GM19395 (cell line): ENCODE results near the gene SGIP1.

Experiments used
- ATAC-seq: cut with Tn5 transposase; IDR thresholded peaks from one replicate; pipeline ENCODE4 v1.9.1; 2021; ENCODE audit warnings: mild to moderate bottlenecking, moderate library complexity; ENCODE audit not compliant: unreplicated experiment

Gene SGIP1

DNA sequence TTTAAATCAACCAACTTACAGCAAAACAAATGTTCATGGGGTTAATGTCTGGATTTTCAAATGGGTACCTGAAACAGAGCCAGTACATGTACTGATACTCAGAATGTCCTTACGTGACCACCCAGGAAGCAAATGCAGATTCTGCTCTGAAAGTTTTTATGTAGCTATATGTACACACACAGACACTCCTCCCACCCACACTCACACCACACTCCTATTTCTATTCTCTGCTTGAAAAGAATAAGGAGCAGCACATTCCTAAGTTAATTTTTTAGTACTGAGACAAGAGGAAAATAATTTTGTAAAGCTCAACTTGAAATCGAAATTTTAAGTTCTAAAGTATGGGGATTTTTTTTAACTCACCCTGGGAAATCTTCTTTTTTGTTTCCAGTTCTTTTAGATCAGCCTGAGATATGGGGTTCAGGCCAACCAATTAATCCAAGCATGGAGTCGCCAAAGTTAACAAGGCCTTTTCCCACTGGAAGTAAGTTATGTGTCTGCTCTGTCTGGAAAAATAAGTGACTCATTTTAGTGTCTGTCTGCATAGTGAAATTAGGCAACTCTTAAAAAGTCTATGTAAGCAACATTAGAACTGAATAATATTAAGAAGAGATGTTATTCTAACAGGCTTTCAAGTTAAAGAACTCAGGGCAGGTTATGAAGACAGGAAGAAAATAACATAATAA lies 142.8 kb downstream of the SGIP1 start:
- ATAC-seq, result no peak

DNA sequence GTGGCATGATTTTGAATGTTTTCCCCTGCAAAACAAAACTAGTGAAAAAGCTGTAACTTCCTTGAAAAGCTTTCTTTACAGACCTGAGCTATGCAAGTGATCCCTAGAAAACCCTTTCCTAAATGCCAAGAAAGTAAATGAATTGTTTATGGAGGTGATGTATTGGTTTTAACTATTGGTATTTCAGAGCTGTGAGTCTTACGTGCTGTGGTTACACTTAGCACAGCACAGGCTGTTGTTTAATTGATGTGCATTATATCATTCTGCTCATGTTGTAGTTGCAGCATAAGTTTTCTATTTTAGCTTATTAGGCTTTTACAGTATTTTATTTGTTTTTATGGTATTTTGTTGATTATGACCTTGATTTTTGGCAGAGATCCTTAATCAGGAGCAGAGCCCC lies 144.2 kb downstream of the SGIP1 start:
- ATAC-seq, result no peak

DNA sequence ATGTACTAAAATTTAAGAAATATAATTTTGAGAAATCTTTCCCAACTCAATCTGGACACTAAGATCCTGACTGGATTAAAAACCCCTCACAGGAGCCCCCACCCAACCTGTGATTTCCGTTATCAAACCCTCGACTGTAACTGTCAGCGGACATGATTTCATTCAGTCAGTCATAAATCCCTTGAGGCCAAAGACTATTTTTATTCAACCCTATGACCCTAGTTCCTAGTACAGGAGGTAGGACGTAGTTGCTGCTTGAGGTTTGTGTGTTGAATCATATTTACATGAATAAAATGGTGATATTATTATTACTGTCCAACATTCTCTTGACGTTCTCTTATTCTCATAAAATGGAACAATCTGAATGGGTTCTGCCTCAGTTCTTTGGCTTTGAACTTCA lies 145.2 kb downstream of the SGIP1 start:
- ATAC-seq, result no peak

DNA sequence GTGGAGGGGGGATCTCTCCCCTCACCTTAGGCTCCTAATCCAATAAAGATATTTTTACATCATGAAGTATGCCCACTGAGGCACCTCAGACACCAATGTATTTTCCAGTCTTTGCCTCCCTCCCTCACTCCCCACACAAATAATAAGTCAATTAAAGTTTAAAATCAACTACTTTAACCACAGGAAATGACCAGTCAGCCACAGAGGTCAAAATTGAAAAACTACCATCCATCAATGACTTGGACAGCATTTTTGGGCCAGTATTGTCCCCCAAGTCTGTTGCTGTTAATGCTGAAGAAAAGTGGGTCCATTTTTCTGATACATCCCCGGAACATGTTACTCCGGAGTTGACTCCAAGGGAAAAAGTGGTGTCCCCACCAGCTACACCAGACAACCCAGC lies 147.7 kb downstream of the SGIP1 start:
- ATAC-seq, result no peak

DNA sequence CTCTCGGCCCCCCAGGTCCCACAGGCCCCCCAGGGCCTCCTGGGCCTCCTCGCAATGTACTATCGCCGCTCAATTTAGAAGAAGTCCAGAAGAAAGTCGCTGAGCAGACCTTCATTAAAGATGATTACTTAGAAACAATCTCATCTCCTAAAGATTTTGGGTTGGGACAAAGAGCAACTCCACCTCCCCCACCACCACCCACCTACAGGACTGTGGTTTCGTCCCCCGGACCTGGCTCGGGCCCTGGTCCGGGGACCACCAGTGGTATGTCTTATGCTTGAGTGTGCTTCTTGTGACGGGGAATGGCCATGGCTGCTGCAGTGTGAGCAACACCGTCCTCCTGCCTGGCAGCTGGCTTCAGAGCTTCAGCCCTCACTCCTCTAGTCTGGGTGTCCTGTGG lies 148.2 kb downstream of the SGIP1 start:
- no peak for ATAC-seq

DNA sequence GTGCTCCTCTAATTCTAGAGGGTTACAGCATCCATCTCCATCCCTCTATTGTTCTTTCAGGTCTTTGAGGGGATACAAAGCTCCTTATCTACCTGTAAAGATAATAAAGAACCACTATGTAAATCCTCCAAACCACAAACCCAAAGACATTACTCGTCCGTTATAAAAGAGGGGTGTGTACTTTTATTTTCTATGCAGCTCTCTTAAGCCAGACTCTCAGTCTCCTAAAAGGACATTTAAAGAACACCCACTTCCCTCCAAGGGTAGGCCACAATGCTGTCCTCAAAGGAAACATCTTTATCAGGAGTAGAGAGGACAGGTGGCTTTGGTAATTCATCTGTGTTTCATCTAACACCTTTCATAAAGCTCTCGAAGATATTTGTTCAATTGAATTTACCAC lies 150.4 kb downstream of the SGIP1 start:
- no peak for ATAC-seq

DNA sequence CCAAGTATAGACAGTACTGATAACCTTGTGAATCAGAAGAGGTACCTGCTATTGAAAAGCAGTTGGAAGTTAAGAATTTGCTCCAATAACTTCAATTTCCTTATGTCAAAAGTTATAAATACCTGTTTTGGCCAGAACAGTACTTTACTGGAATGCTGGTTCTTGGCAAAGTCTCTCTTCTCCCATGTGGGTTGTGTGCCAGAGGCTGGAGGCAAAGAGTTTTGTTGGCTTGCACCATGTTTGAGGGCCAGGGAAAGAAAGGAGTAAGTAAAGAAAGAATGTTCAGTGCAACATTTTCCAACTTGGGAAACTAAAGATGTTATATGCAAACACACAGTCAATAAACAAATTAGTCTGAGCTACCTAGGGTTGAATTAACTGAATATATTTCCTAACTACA lies 151.3 kb downstream of the SGIP1 start:
- ATAC-seq, result no peak

DNA sequence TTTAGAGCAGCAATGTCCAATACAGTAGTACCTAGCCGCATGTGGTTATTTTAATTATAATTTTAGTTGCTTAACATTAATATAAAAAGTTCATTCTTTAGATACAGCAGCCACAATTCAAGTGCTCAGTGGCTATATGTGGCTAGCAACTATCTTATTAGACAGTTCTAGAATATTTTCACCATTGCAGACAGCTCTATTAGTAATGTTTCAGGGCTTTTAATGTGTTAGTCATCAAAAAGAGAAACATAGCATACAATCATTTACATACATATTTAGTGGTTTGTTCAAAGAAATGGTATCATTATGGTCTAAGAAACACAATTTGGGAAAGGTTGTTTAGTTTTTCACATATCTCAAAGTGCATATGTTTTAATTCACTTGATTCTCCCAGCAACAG lies 151.7 kb downstream of the SGIP1 start:
- no peak for ATAC-seq

DNA sequence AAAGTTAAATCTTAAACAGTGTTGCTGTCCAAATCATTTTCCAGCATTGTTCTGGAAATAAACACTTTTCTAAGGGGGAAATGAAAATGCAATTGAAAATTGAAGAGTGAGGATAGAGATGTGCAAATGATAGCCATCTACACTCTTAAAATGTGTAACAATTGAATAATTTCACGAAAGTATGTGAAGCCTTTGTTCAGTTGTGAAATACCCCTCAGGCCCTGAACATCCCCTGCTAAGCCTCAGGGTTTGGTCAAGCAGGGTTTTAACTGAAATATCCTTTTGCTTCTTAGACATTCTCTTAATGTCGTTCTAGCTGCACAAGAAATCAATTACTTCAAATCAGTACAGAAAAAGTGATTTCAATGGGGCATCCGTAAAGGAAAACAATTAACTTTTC lies 152.5 kb downstream of the SGIP1 start:
- ATAC-seq, result no peak

DNA sequence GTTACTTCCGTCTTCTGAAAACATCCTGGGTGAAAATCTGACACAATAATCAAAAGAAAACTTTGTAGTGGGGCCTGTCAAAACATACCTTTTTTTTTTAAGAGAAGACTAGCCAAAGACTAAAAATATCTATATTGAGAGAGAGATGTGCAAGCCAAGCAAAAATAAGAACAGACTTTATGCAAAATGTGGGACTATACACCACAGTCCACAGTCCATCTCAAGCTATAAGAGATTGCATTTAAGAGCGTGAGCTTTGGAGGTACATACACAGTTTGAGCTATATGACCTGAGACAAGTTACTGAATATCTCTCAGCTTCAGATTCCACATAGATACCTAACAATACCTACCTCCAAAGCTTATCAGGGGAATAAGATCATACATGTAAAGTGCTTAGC lies 153.4 kb downstream of the SGIP1 start:
- no peak for ATAC-seq

DNA sequence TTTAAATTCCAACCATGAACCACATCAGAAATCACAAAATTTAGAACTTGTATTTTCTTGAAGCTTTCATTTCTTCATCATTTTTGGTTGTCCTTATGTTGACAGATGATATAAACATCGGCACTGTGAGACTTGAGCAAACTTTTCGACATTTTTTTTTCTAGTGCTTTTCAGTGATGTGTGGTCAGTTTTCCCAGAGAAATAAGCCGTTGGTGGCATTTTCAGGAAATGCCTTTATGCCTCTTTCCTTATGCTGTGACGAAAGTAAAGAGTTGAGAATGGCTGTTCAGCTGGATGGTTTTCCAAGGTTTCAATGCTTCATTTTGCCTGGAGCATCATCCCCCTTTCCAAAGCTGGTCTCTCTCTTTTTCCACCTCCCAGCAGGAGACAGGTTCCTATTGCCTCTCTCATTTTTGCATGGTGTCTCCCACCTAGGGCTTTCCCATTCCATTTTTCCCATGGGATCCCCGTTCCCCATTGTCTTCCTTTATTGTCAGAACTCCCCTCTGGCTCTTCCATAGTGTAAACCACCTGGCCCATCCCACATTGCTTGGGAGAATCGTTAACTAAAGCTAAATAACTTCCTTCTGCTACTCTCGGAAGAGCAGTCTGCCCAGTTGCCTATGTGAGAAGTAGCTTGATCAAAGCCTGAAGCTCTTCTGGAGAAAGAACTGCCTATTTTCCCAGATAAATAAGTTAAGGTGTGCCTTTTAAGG lies 156.9 kb downstream of the SGIP1 start:
- no peak for ATAC-seq

DNA sequence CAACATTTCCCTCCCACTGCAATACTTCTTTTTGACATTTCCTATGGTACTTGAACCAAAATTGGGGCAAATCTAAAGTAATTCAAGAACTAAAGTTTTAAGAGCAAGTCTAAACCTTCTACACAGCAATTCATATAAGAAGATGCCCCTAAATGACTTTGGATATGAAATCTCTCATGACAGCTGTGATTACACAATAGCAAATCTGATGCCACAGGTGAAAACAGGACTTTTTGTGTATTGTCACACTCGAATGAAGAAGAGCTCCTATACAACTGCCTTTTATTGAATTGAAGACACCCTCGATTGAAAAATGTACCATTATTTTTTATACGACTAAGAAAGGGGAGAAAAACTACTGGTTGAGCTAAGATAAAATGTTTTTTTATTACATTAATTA lies 158.7 kb downstream of the SGIP1 start:
- no peak for ATAC-seq

DNA sequence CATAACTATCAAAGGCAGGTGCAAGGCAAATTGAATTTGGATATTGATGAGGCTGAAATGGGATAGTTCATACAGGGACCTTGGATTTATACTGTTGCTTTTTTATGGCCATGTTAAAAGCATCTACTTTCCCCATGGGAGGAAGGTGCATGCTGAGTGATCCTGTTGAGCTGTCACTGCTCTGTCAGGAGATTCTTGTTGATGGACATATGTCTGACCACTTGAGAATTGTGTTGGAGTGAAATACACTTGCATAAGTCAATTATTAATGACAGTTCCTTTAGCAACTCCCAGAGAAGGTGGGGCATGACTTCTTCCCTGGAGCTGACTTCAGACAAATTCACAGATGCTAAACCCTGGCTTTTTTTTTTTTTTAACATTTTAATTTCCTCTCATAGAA lies 159.9 kb downstream of the SGIP1 start:
- no peak for ATAC-seq

DNA sequence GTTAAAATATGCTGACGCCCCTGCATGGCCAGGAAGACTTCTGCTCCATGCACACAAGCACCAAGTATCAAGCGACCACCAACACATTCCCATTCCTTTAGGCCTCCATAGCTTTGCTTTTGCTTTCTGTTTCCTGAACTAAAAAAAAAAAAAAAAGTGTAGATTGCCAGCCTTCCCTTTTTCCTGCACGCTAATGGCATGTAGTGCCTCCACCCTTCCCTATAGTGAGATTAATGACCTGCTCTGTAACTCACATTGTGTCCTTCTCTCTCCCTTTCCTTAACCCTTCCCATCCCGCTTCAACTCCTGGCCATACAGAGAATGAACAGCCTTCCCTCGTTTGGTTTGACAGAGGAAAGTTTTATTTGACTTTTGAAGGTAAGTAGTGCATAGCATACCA lies 161.2 kb downstream of the SGIP1 start:
- ATAC-seq, result no peak

DNA sequence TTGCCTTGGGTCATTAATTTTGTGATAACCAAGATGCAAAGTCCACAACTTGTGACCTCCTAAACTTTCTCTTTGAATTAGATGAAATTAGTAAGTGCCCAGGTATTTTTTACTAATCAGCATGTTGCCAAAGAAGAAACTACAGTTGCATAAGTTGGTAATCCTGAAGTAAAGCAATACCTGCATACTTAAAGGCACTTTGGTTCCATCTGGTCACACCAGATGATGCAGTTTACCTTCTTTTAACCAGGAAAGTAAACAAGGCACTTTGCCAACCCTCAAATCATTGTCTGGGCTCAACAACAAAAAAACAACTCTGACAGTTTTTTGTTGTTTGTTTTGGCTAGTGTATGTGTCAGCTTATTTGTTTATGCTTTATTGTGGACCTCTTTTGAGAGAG lies 162.8 kb downstream of the SGIP1 start:
- no peak for ATAC-seq

DNA sequence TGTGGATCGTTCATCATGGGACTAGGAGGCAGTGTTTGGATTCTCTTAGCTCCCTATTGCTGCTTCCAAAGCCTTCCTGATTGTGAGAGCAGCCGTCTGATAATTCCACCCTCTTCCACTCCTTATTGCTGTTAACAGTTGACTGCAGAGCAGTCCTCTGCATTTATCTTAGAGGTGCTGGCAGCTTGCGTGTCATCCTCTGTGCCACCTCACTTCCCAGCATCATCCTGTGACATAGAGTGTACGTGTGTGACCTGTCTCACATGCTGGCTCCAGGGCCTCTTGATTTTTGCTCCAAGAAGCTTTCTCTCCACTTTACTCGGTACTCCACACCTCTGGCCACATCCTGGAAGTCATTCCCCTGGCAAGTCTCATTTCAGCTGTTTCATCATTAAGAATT lies 165.3 kb downstream of the SGIP1 start:
- ATAC-seq, result no peak

DNA sequence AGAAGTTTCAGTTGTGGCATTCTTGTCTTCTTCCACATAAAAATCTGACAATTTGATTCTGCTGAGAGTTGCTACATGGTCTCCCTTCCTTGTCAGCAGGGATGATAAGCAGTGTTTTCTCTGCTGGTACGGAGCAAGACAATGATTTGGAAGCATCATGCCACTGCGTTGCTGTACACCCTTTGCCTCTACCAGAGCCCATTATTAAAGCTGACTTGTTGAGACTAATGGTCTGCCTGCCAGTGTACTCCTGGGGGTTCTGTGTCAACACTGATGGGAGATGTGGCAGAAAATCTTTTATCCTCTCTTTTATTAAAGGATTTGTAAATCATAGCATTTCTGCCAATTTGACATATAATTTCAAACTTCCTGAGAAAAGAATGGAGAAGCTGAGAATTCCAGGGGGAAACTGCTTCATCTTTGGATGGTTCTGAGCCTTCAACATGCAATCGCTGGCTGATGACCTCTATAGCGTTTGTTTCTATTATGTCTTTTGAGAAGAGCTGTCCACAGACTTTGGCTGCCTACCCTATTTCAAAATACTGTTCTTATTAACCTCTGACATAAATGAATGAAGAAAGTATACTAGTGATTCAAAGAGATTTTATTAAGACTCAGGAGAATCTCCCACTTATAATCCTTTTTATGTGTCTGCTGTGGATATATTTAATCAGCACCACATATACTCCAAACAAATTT lies 170.4 kb downstream of the SGIP1 start:
- no peak for ATAC-seq

DNA sequence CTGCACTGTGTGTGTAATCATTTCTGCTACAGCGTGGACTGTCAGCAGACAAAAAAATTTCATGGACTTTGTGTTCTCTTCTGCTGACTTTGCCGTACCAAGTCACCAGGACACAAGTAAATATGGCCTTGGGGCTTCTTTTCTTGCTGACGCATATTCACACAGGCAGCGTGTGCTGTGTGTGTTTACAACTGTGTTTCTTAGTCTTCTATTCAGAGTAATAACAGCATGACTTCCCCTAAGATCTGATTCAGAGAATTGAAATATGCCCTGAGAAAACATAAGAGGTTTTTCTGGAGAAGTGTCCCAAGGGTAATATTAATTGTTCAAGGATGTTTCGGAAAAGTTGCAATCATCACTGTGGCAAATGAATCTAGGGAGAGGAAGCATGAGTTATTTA lies 171.2 kb downstream of the SGIP1 start:
- no peak for ATAC-seq

DNA sequence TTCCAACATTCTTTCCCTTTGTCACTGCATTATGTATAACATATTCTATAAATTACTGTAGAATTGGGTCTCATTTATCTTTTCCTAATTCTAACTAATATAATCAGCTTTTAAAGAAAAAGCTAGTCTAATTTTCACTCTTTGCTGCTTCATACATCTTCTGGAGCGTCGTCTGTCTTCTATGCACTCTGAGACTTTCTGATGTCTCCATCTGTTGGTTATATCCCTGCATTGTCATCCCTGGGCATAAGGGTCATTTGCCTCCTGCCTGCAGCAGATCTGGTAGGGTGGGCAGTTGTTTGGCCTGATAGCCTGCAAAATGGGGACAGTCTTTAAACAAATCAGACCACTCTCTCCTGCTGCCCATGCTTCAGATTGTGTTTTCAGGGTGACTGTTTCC lies 177.5 kb downstream of the SGIP1 start:
- no peak for ATAC-seq

DNA sequence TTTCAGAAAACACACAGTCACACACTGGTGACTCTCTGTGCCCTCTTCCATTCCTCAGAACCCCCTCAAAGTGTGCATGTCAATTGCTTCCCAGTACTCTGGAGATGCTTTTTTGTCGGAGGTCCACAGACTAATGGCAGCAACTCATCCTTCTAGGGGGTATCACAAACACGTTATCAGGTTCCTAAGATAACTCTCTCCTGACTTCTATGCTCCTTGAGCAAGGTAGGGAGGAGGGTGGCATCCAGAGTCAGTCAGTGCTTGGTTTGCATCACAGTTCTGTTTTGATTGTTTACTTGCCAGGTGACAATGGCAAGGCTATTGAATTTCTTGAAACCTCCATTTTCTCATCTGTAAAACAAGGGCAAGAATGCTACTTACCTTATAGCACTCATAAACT lies 178.9 kb downstream of the SGIP1 start:
- no peak for ATAC-seq

DNA sequence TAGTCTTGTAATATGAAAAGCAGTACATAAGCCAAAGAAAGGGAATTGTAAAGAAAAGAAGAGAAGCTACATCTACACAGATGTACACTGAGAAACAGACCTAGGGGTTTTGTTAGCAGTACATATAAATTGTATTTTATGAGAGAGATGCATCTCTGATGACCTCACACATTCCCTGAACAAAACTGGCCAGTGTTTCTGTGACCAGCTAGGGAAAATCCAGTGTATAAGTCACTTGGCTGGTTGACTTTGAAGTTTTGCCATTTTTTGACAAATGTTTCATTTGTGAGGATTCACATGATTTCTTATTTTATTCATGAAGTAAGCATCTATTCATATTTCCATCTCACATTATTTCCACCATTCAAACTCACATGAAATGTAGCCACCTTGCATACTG lies 190.0 kb downstream of the SGIP1 start:
- no peak for ATAC-seq
